Measurements from ENCODE around the gene C2CD4B. TPM values are rescaled to one million over a fixed set of nuclear protein-coding genes. Genes with fewer than 3 reads are reported as not detected.

Gene C2CD4B
- total and polyA plus RNA-seq, 2 donors (not counting 1 experiment from before 2014, with no cell fraction given): not detected

- Histone ChIP-seq H3K79me2 (ENCODE audit: control insufficient read depth, insufficient read depth, low read length) (no peaks in the 10 kb centered on the region), H3K27ac (ENCODE audit: low read length in 2 of 2) (no peak overlapping the region), H3K9me3 (ENCODE audit: control extremely low read depth in 1 of 3, control insufficient read depth in 2 of 3, insufficient read depth in 1 of 3, low read length in 2 of 3) (no peaks in the 10 kb centered on the region), H3K9ac (ENCODE audit: low read length) (no peak overlapping the region), H4K20me1 (ENCODE audit: control insufficient read depth, insufficient read depth, low read length, poor library complexity, severe bottlenecking) (no peaks in the 10 kb centered on the region), H3K4me1 (ENCODE audit: control insufficient read depth in 2 of 2, insufficient read depth in 2 of 2, low read length in 2 of 2) (no peaks in the 10 kb centered on the region), H3K4me3 (ENCODE audit: control extremely low read depth in 1 of 5, extremely low read depth in 1 of 5, insufficient read depth in 1 of 5, low read depth in 2 of 5, low read length in 4 of 5) (no peak overlapping the region), H2AFZ (ENCODE audit: insufficient read depth, low read depth, low read length, poor library complexity, severe bottlenecking) (no peak overlapping the region), H3K36me3 (replicated peaks in 1 of 2; ENCODE audit: control extremely low read depth in 1 of 2, control insufficient read depth in 1 of 2, extremely low read depth in 1 of 2, insufficient read depth in 2 of 2, low read length in 1 of 2) (no peaks in the 10 kb centered on the region), H3K4me2 (replicated peaks; ENCODE audit: low read depth, low read length, poor library complexity, severe bottlenecking) (no peak overlapping the region), H3K27me3 (replicated peaks in 1 of 4; ENCODE audit: control extremely low read depth in 1 of 4, control insufficient read depth in 3 of 4, insufficient read depth in 4 of 4, low read length in 3 of 4) (peaks cover 0 to 6% (median 2%) of the 10 kb centered on the region in 4 experiments)
- no CpG with 5 or more reads among the region's 2 CpGs for WGBS (ENCODE audit: insufficient coverage)
- Mint-ChIP-seq H3K9me3 (ENCODE audit: insufficient read depth) (no peaks in the 10 kb centered on the region), H3K4me1 (peaks cover 14% of the 10 kb centered on the region), H3K27ac (no peak overlapping the region), H3K4me3 (no peak overlapping the region), H3K27me3 (peaks cover 13% of the 10 kb centered on the region)
- no peak for ATAC-seq (ENCODE audit: low read depth)
- CTCF ChIA-PET: no interaction called here
- DNase-seq: no peak
- intact Hi-C loops (cut with micrococcal nuclease): no loop called here
- POLR2A ChIA-PET: no interaction called here
- TF ChIP-seq EZH2 (IDR thresholded peaks at IDR 0.05; ENCODE audit: borderline replicate concordance, insufficient read depth, low read depth, low read length, poor library complexity, severe bottlenecking): no peak
- no peak for TF ChIP-seq CTCF (IDR thresholded peaks at IDR 0.05)
Measured at GRCh38 chr15:62122249-62122648, 42.8 kb downstream of the C2CD4B start.

- Histone ChIP-seq H3K36me3 (replicated peaks in 1 of 2; ENCODE audit: control extremely low read depth in 1 of 2, control insufficient read depth in 1 of 2, extremely low read depth in 1 of 2, insufficient read depth in 2 of 2, low read length in 1 of 2) (no peaks in the 10 kb centered on the region), H3K4me1 (ENCODE audit: control insufficient read depth in 2 of 2, insufficient read depth in 2 of 2, low read length in 2 of 2) (no peaks in the 10 kb centered on the region), H2AFZ (ENCODE audit: insufficient read depth, low read depth, low read length, poor library complexity, severe bottlenecking) (no peak overlapping the region), H3K9me3 (ENCODE audit: control extremely low read depth in 1 of 3, control insufficient read depth in 2 of 3, insufficient read depth in 1 of 3, low read length in 2 of 3) (no peaks in the 10 kb centered on the region), H4K20me1 (ENCODE audit: control insufficient read depth, insufficient read depth, low read length, poor library complexity, severe bottlenecking) (no peaks in the 10 kb centered on the region), H3K27ac (ENCODE audit: low read length in 2 of 2) (no peak overlapping the region), H3K9ac (ENCODE audit: low read length) (no peak overlapping the region), H3K79me2 (ENCODE audit: control insufficient read depth, insufficient read depth, low read length) (no peaks in the 10 kb centered on the region), H3K4me3 (ENCODE audit: control extremely low read depth in 1 of 5, extremely low read depth in 1 of 5, insufficient read depth in 1 of 5, low read depth in 2 of 5, low read length in 4 of 5) (no peak overlapping the region), H3K27me3 (replicated peaks in 1 of 4; ENCODE audit: control extremely low read depth in 1 of 4, control insufficient read depth in 3 of 4, insufficient read depth in 4 of 4, low read length in 3 of 4) (peaks cover 0 to 6% (median 1%) of the 10 kb centered on the region in 4 experiments), H3K4me2 (replicated peaks; ENCODE audit: low read depth, low read length, poor library complexity, severe bottlenecking) (no peak overlapping the region)
- CTCF ChIA-PET: no interaction called here
- Mint-ChIP-seq H3K4me3 (no peak overlapping the region), H3K27ac (no peak overlapping the region), H3K9me3 (ENCODE audit: insufficient read depth) (no peaks in the 10 kb centered on the region), H3K27me3 (peaks cover 15% of the 10 kb centered on the region), H3K4me1 (peaks cover 14% of the 10 kb centered on the region)
- no peak for DNase-seq
- ATAC-seq (ENCODE audit: low read depth): no peak
- TF ChIP-seq EZH2 (IDR thresholded peaks at IDR 0.05; ENCODE audit: borderline replicate concordance, insufficient read depth, low read depth, low read length, poor library complexity, severe bottlenecking) (no peak), CTCF (IDR thresholded peaks at IDR 0.05) (no peak)
- intact Hi-C loops (cut with micrococcal nuclease): no loop called here
- POLR2A ChIA-PET: no interaction called here
- WGBS (ENCODE audit: insufficient coverage): 93% methylated on average over 3 of the region's 8 CpGs
Measured at GRCh38 chr15:62121273-62122015, 43.6 kb downstream of the C2CD4B start.
